Measurements from ENCODE around the gene NCOA3. TPM values are rescaled to one million over a fixed set of nuclear protein-coding genes. Genes with fewer than 3 reads are reported as not detected.

The NCOA3 gene
- total RNA-seq, 1 donor from 2014 or later = 42.8 TPM

DNA sequence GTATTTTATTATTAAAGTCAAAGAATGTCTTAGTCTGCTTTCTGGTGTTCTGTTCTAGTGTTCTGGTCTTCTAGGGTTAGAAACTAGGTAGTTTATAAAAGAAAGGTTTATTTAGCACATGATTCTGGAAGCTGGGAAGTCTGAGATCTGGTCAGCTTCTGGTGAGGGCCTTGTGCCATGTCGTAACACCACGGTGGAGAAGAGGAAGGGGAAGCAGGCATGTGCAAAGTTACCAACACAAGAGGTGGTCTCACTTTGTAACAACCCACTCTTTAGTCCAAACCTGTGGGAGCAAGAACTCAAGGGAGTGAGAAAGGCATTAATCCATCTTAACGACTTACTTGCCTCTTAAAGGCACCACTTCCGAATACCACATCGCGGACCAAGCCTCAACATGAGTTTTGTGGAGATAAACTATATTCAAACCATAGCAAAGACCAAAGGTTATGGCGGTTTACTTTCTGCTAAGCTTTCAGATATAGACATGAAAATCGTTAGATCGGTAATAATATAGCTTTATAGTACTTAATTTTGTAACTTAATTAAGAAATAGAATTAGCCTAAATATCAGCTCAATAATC is 99.4 kb downstream of the NCOA3 start:
- no peaks in the 10 kb centered on the region for H3K27me3 Mint-ChIP-seq
- H3K4me1 Mint-ChIP-seq (ENCODE audit: low read depth) = peaks cover 24% of the 10 kb centered on the region
- H3K4me3 Mint-ChIP-seq (ENCODE audit: low read depth) = no peak overlapping the region
- peaks cover 7% of the 10 kb centered on the region for H3K36me3 Mint-ChIP-seq (ENCODE audit: insufficient read depth)
- DNase-seq (ENCODE audit: low spot score, unreplicated experiment) = no peak
- no peak for TF ChIP-seq CTCF (IDR thresholded peaks at IDR 0.05; ENCODE audit: unreplicated experiment)
- no peak overlapping the region for H3K27ac Mint-ChIP-seq
- peaks cover 7% of the 10 kb centered on the region for H3K9me3 Mint-ChIP-seq (ENCODE audit: low read depth)

- H3K4me3 Mint-ChIP-seq (ENCODE audit: low read depth) = no peak overlapping the region
- peaks cover 7% of the 10 kb centered on the region for H3K9me3 Mint-ChIP-seq (ENCODE audit: low read depth)
- H3K36me3 Mint-ChIP-seq (ENCODE audit: insufficient read depth) = peaks cover 3% of the 10 kb centered on the region
- no peak for TF ChIP-seq CTCF (IDR thresholded peaks at IDR 0.05; ENCODE audit: unreplicated experiment)
- H3K27me3 Mint-ChIP-seq = no peaks in the 10 kb centered on the region
- no peak overlapping the region for H3K27ac Mint-ChIP-seq
- peaks cover 26% of the 10 kb centered on the region for H3K4me1 Mint-ChIP-seq (ENCODE audit: low read depth)
- DNase-seq (ENCODE audit: low spot score, unreplicated experiment) = no peak
These were observed 101.6 kb downstream of the NCOA3 start for GRCh38 chr20:47603260-47603659.

- no peak for TF ChIP-seq CTCF (IDR thresholded peaks at IDR 0.05; ENCODE audit: unreplicated experiment)
- H3K27ac Mint-ChIP-seq = no peak overlapping the region
- no peaks in the 10 kb centered on the region for H3K27me3 Mint-ChIP-seq
These were observed 104.2 kb downstream of the NCOA3 start for GRCh38 chr20:47605673-47606413.

DNA sequence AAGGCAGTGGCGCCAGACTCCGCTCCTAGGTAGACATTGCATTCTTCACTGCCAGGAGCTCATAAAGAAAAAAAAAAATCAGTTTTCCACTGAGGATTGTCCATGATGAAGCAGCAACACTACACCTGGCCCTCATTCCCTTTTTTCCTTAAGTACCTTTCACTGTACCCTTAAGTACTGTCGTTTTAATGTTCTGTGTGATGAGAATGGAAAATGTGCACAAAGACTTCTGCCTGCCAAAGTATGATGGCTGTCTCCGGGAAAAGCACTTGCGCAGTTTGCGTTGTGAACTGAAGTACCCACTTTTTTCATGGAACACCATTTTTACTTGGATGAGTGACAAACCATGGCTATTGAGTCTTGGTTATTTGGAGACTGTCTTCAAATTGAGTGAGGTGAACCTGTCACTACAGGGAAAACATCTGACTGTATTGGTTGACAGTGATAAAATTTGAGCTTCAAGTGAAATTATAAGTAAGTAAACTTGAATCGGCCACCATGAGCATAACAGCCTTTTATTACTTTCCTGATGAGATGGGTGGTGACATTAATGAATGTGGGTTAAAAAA is 104.8 kb downstream of the NCOA3 start:
- no peak for DNase-seq (ENCODE audit: low spot score, unreplicated experiment)
- H3K36me3 Mint-ChIP-seq (ENCODE audit: insufficient read depth) = peaks cover 2% of the 10 kb centered on the region
- H3K4me3 Mint-ChIP-seq (ENCODE audit: low read depth) = no peak overlapping the region
- H3K4me1 Mint-ChIP-seq (ENCODE audit: low read depth) = peaks cover 26% of the 10 kb centered on the region
- H3K27me3 Mint-ChIP-seq = no peaks in the 10 kb centered on the region
- peaks cover 7% of the 10 kb centered on the region for H3K9me3 Mint-ChIP-seq (ENCODE audit: low read depth)
- no peak overlapping the region for H3K27ac Mint-ChIP-seq
- no peak for TF ChIP-seq CTCF (IDR thresholded peaks at IDR 0.05; ENCODE audit: unreplicated experiment)

More at GRCh38 chr20:47605673-47606413, 104.2 kb downstream of the NCOA3 start:
- H3K9me3 Mint-ChIP-seq (ENCODE audit: low read depth) = peaks cover 7% of the 10 kb centered on the region
- H3K36me3 Mint-ChIP-seq (ENCODE audit: insufficient read depth) = peaks cover 3% of the 10 kb centered on the region
- no peak overlapping the region for H3K4me3 Mint-ChIP-seq (ENCODE audit: low read depth)
- H3K4me1 Mint-ChIP-seq (ENCODE audit: low read depth) = peaks cover 26% of the 10 kb centered on the region
- DNase-seq (ENCODE audit: low spot score, unreplicated experiment) = no peak

- Mint-ChIP-seq H3K9me3 (ENCODE audit: low read depth) (peaks cover 7% of the 10 kb centered on the region), H3K36me3 (ENCODE audit: insufficient read depth) (peaks cover 2% of the 10 kb centered on the region), H3K27ac (no peak overlapping the region), H3K4me1 (ENCODE audit: low read depth) (peaks cover 26% of the 10 kb centered on the region), H3K4me3 (ENCODE audit: low read depth) (no peak overlapping the region), H3K27me3 (no peaks in the 10 kb centered on the region)
- no peak for DNase-seq (ENCODE audit: low spot score, unreplicated experiment)
- no peak for TF ChIP-seq CTCF (IDR thresholded peaks at IDR 0.05; ENCODE audit: unreplicated experiment)
These were observed 105.4 kb downstream of the NCOA3 start for GRCh38 chr20:47606983-47607613.
